Coronary artery (tissue), 2 donors: ENCODE data around the gene OR5C1.
A peak's percentile ranks its signal among the peaks of the same experiment; 100 is the strongest.
"Not testable (repeated sequence)": the region's sequence is repeated elsewhere in the genome, so short reads cannot be mapped to it uniquely, and the experiment has no call there.

Experiments
- DNase-seq: peaks from one replicate; pipeline ENCODE4 v3.0.0-alpha.2; 2017; ENCODE audit warnings: low spot score
- H3K27ac ChIP-seq, 2 donors: fragments of 200-600 bp; sonication (generic); one replicate each; pipeline ENCODE4 v1.5.1; 2016 to 2019
- H3K4me3 ChIP-seq: fragments of 200-600 bp; sonication (generic); 2 replicates; pipeline ENCODE4 v1.5.1; 2016; ENCODE audit warnings: mild to moderate bottlenecking, moderate library complexity
- CTCF ChIP-seq: fragments of 200-600 bp; sonication (generic); IDR thresholded peaks from one replicate; pipeline ENCODE4 v1.5.1; 2019; ENCODE audit warnings: antibody characterized with exemption

OR5C1 gene

GRCh38 chr9:122797316-122798063, 8.8 kb downstream of the OR5C1 start:
- no peak overlapping the region for H3K4me3 ChIP-seq
- TF ChIP-seq CTCF, result no peak
- no peak overlapping the region for H3K27ac ChIP-seq
- DNase-seq, result no peak

GRCh38 chr9:122800066-122801060, 11.6 kb downstream of the OR5C1 start, which contains the start of gene OR1K1:
Gene OR1K1, plus strand, starts transcription at chr9:122800123. Its CDS starts 0 bp downstream, at chr9:122800123.
- TF ChIP-seq CTCF, result no peak
- Histone ChIP-seq H3K4me3 (no peak within 1 kb of the TSS), H3K27ac (no peak within 1 kb of the TSS)
- no peak for DNase-seq

GRCh38 chr9:122806661-122807060, 17.9 kb downstream of the OR5C1 start:
- no peak for TF ChIP-seq CTCF
- Histone ChIP-seq H3K27ac (no peak overlapping the region), H3K4me3 (no peak overlapping the region)
- DNase-seq, result no peak

GRCh38 chr9:122807271-122807900, 18.7 kb downstream of the OR5C1 start:
- DNase-seq, result no peak
- Histone ChIP-seq H3K27ac (no peak overlapping the region), H3K4me3 (no peak overlapping the region)
- no peak for TF ChIP-seq CTCF

GRCh38 chr9:122808141-122808540, 19.4 kb downstream of the OR5C1 start:
- Histone ChIP-seq H3K27ac (no peak overlapping the region), H3K4me3 (no peak overlapping the region)
- no peak for DNase-seq
- no peak for TF ChIP-seq CTCF

- H3K27ac ChIP-seq, H3K4me3 ChIP-seq, DNase-seq: not testable (repeated sequence)
These were observed 20.5 kb downstream of the OR5C1 start for GRCh38 chr9:122809261-122809660.

- peak; percentile 70 for TF ChIP-seq CTCF
- Histone ChIP-seq H3K4me3 (no peak overlapping the region), H3K27ac (no peak overlapping the region)
- no peak for DNase-seq
These were observed 21.7 kb downstream of the OR5C1 start for GRCh38 chr9:122810306-122810946.
